GM18505 (cell line): ENCODE measurements around the gene HNRNPD.
"Not testable (repeated sequence)": the region's sequence is repeated elsewhere in the genome, so short reads cannot be mapped to it uniquely, and the experiment has no call there.

Source experiments
- ATAC-seq: cut with Tn5 transposase; IDR thresholded peaks from one replicate; pipeline ENCODE4 v1.9.1; 2021; ENCODE audit not compliant: unreplicated experiment
- POLR2A ChIP-seq: IDR thresholded peaks from 4 replicates; pipeline ENCODE4 v1.6.1; 2011; ENCODE audit warnings: borderline replicate concordance; ENCODE audit not compliant: insufficient read depth, insufficient read length; ENCODE audit errors: extremely low read depth

The HNRNPD gene

DNA sequence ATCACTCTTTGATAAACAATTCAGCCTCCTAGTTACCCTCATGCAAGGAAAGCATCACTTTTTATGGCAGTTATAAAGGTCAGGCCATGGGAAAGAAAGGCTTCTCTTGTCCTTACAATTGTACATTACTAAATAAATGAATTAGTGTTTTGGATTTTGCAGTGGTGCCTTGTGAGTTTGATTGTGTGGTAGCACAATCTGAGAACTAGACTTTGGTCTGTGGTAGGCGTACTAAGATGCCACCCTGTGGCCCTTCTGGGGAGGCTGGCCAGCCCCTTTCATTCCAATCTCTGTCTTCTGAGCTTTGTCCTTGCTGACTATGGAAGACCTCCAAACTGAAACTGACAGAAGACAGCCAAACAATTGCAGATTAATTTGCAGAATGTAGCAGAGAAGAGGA lies 14.6 kb upstream of the HNRNPD start:
- ATAC-seq, result no peak
- TF ChIP-seq POLR2A, result no peak

DNA sequence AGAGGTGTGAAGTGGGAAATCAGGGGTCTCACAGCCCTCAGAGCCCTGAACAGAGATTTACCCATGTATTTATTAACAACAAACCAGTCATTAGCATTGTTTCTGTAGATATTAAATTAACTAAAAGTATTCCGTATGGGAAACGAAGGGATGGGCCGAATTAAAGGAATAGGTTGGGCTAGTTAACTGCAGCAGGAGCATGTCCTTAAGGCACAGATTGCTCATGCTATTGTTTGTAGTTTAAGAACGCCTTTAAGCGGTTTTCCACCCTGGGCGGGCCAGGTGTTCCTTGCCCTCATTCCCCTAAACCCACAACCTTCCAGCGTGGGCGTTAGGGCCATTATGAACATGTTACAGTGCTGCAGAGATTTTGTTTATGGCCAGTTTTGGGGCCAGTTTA lies 12.5 kb upstream of the HNRNPD start:
- not testable (repeated sequence) for ATAC-seq

GRCh38 chr4:82382751-82383150 lies 9.0 kb upstream of the HNRNPD start:
- no peak for ATAC-seq
- no peak for TF ChIP-seq POLR2A

DNA sequence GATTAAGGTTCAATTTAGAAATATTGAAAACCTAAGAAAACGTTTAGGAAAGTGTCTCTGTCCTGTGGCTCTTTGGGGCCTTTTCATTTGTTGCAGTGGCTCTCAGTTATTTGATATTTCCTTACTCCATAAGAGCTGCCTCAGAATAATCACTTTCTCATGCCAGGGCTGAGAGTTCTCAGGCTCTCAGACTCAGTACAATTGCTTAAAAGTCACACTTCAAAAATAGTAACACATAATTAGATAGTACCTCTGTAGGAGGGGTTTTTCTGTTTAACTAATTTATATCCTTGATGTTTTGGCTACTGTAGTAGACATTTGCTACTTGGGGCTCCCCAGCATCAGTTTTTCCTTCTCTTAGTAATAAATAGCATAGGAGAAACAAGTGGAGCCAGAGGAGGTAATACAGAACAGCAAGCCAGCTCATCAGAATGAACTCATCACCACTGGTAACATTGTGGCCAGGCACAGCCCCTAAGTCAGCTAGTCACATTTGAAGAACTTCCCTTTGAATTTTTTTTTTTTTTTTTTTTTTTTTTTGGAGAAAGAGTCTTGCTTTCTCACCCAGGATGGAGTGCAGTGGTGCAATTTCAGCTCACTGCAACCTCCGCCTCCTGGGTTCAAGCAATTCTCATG lies 8.0 kb upstream of the HNRNPD start:
- no peak for ATAC-seq
- no peak for TF ChIP-seq POLR2A

DNA sequence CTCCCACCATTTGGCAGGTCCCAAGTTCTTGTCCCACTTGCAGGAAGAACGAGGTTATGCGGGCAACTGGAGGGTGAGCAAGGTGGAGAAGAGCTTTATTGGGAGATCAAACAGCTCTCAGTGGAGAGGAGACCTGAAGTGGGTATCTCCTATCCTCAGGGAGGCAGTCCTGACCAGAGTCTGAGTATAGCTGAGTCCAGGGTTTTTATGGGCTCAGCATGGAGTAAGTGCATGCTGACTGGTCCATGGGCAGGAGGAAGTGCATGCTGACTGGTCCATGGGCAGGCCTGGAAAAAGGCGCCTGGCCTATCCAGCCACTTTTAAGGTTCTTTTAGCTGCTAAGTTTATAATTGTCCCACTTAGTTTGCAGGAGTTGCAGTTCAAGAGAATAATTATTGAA lies 7.4 kb upstream of the HNRNPD start:
- ATAC-seq, result no peak
- TF ChIP-seq POLR2A, result no peak

GRCh38 chr4:82380831-82381230 lies 7.0 kb upstream of the HNRNPD start:
- ATAC-seq, result no peak
- TF ChIP-seq POLR2A, result no peak

GRCh38 chr4:82380344-82380743 lies 6.6 kb upstream of the HNRNPD start:
- ATAC-seq, result no peak
- no peak for TF ChIP-seq POLR2A

- no peak for ATAC-seq
- no peak for TF ChIP-seq POLR2A
Observed at GRCh38 chr4:82376109-82376508, 2.3 kb upstream of the HNRNPD start.

- TF ChIP-seq POLR2A, result peak; percentile 47
- peak; percentile 20 for ATAC-seq
Observed at GRCh38 chr4:82373486-82373815, 340 bp downstream of the HNRNPD start.

DNA sequence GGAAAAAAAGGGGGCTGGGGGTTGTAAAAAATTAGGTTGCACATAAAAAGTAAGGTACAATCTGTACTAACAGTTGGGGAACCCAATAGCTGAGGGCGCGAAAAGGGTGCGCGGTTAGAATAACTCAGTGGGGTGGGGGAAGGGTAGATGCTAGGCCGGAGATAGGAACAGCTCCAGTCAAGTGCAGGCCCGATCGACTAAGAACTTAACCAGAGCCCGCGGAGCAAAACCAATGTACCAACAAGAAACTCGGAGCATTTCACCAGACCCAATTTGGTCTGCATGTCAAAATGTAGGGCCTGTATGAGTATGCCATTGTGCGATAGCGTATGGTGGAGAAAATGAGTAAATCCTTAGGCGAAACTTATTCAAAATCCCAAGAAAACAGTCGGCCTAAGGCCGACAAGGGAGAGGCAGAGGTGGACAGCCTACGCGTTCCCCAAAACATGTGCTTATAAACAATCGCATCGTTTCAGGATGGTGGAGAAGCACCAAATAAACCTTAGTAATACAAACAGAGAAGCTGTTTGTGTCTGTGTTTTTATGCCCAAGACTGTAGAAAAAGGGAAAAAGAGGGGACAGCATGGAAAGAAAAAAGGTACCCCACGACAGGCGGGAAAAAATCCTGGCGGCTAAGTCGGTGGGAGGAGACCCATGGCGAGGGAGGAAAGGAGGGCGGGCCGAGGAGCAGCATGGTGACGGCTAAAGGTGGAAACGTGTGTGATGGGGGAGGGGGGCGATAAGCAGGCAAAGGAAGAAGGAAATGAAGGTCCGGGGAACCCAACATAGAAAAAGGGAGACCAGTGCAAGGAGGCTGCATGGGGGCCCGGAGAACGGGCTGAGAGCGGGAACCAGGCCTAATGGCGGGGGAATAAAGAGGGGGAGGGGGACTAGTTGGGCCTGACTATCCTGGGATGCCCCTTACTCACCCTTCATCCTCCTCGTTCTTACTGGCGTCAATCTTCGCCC lies 990 bp downstream of the HNRNPD start:
- no peak for ATAC-seq
- TF ChIP-seq POLR2A, result peak; percentile 33

DNA sequence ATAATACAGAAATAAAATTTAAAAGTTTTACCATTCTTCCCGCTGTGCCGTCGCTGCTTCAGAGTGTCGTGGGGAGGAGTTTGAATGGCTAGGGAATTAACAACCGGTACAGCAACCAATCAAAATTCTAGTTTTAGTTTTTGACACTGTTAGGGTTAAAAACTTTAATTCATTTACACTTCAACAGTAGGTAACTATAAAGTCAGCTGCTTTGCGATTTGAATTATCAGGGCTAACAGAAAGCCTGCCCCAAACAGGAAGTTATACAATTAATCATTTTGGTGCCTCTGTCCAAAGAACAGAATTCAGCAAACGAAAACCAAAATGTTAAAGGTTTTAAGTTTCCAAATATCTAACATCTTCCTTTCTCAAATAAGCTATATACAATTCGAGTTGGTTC lies 2.3 kb downstream of the HNRNPD start:
- no peak for TF ChIP-seq POLR2A

DNA sequence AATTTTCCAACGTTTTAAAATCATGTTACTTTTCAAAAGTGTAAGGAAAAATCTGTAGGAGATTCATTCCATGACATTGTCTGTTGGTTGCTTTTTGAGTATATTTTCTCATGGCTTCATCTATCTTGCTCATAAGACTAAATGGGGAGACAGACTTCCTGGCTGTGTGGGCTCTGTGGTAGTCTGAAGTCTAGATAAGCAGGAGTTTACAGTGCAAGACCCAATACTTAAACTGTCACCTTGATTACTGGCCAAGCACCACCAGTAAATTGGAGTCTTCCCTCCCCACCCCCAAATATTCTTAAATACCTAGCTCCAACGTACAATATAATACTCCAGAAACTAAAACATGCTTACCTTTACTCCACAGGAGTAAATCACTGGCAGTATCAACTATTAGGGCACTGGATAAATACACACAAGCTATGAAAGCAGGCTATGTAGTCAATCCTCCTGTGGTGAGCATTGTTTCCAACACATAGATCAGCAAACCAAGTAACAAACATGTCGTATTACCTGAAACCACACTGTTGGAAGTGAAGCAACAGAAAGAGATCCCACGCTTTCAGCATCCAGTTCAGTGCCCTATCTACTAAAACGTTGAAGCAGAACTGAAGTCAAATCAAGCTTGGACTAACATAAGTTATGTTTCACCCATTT lies 6.2 kb downstream of the HNRNPD start:
- TF ChIP-seq POLR2A, result no peak
- no peak for ATAC-seq

More for the DNA sequence above, 2.3 kb downstream of the HNRNPD start:
- ATAC-seq, result no peak

DNA sequence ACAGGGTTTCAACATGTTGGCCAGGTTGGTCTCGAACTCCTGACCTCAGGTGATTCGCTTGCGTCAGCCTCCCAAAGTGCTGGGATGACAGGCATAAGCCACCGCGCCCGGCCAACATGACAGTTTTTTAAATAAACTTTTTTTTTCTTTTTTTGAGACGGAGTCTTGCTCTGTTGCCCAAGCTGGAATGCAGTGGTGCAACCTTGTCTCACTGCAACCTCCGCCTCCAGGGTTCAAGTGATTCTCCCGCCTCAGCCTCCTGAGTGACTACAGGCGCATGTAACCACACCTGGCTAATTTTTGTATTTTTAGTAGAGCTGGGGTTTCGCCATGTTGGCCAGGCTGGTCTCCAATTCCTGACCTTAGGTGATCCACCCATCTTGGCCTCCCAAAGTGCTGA lies 7.4 kb downstream of the HNRNPD start:
- ATAC-seq, result not testable (repeated sequence)
